Thymus (tissue), 11 donors: ENCODE results near the gene NUDT7. TPM values are rescaled to one million over a fixed set of nuclear protein-coding genes. Genes with fewer than 3 reads are reported as not detected.

ENCODE experiments used
- DNase-seq, 9 donors: peaks; one replicate each; pipeline ENCODE4 v3.0.0-alpha.2; 2013; ENCODE audit warnings: low spot score in 9 of 9, low read depth in 6 of 9, missing footprints in 1 of 9
- H3K27ac ChIP-seq, 2 donors: one replicate each; pipeline ENCODE4 v1.5.1; 2013; ENCODE audit warnings: control low read depth in 1 of 2, low read depth in 1 of 2, low read length in 1 of 2, mild to moderate bottlenecking in 1 of 2, moderate library complexity in 1 of 2
- H3K27me3 ChIP-seq, 2 donors: one replicate each; pipeline ENCODE4 v1.5.1; 2013; ENCODE audit warnings: low read length in 1 of 2; ENCODE audit not compliant: control insufficient read depth in 2 of 2, insufficient read depth in 1 of 2
- H3K36me3 ChIP-seq, 2 donors: one replicate each; pipeline ENCODE4 v1.5.1; 2013; ENCODE audit warnings: low read length in 1 of 2, mild to moderate bottlenecking in 1 of 2, moderate library complexity in 1 of 2; ENCODE audit not compliant: control insufficient read depth in 2 of 2, insufficient read depth in 2 of 2
- H3K4me1 ChIP-seq, 2 donors: one replicate each; pipeline ENCODE4 v1.5.1; 2013; ENCODE audit warnings: low read length in 2 of 2; ENCODE audit not compliant: control insufficient read depth in 2 of 2, insufficient read depth in 2 of 2
- H3K4me3 ChIP-seq, 2 donors: one replicate each; pipeline ENCODE4 v1.5.1; 2013; ENCODE audit warnings: low read length in 2 of 2, control low read depth in 1 of 2, mild to moderate bottlenecking in 1 of 2
- H3K9me3 ChIP-seq, 2 donors: one replicate each; pipeline ENCODE4 v1.5.1; 2013; ENCODE audit warnings: low read length in 1 of 2, mild to moderate bottlenecking in 1 of 2; ENCODE audit not compliant: control insufficient read depth in 2 of 2, insufficient read depth in 1 of 2
- WGBS: extraction: QIAGEN DNeasy Blood & Tissue Kit; methylation state at CpG from one replicate; pipeline ENCODE4 v1.1.7; 2013; 5-methylcytosine and 5-hydroxymethylcytosine counted together
- polyA plus RNA-seq: library from polyadenylated mRNA; stranded (reverse); fragments of 200-250 nt; gene quantifications from one replicate; pipeline ENCODE4 v1.2.3, GENCODE V29; 2013
- total RNA-seq: library from RNA; stranded (reverse); fragments of 120-200 nt; gene quantifications from one replicate; pipeline ENCODE4 v1.2.4, GENCODE V29; 2013
- donor health status: healthy.

The NUDT7 gene
- total and polyA plus RNA-seq, 2 donors = 7.9 to 20.5 TPM

DNA sequence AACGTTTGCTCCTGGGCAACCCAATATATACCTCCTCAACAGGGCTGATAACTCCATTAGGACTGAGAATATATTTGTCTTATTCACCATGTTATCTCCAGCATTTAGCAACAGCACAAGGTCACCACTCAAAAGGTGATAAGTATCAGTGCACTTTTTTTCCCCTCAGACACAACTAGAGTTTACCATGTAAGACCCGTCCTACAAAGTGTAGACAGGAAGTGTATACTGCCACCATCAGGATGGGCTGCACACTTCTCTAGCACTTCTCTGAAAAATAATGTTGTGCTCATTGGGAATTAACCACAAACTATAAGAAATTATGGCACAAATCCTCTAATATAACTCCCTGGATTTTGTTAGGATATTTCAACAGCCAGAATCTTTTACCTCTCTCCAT lies 60.4 kb downstream of the NUDT7 start:
- WGBS = 45% methylated on average over 2 of the region's 2 CpGs

DNA sequence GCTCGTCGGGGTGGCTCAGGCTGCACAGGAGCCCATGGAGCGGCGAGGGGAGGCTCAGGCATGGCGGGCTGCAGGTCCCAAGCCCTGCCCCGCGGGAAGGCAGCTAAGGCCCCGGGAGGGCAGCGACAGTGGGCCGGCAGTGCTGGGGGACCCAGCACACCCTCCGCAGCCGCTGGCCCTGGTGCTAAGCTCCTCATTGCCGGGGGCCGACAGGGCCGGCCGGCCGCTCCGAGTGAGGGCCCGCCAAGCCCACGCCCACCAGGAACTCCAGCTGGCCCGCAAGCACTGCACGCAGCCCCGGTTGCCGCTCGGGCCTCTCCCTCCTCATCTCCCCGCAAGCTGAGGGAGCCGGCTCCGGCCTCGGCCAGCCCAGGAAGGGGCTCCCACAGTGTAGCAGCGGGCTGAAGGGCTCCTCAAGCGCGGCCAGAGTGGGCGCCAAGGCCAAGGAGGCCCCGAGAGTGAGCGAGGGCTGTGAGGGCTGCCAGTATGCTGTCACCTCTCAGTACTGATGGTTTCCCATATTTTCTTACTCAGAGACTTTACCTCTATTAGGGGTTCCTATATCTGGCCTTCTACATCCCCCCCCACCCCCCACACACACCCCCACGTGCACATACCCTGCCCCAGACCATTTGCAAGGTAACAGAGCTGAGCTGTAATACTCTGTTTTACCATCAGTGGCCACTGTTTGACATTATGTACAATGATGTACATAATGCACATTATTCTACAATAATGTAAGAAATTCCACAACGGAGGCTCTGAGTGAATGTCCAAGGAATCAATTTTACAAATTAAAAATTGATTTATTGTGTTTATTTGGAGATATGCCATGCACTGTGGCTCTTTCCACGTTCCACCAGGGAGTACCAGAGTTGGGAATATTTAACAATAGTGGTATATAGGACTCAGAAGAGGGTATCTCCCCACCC lies 62.4 kb downstream of the NUDT7 start:
- DNase-seq = no peak
- 93% methylated on average over 38 of the region's 38 CpGs for WGBS
- no peaks in the 10 kb centered on the region for H3K36me3 ChIP-seq
- H3K27me3 ChIP-seq = peaks cover 29 to 31% of the 10 kb centered on the region in 2 donors
- no peaks in the 10 kb centered on the region for H3K4me1 ChIP-seq
- no peaks in the 10 kb centered on the region for H3K9me3 ChIP-seq
- no peak overlapping the region for H3K4me3 ChIP-seq
- H3K27ac ChIP-seq = no peak overlapping the region

More for the DNA sequence above, 60.4 kb downstream of the NUDT7 start:
- Histone ChIP-seq H3K27me3 (peaks cover 9 to 11% of the 10 kb centered on the region in 2 donors), H3K9me3 (no peaks in the 10 kb centered on the region), H3K27ac (no peak overlapping the region), H3K4me3 (no peak overlapping the region), H3K4me1 (no peaks in the 10 kb centered on the region), H3K36me3 (no peaks in the 10 kb centered on the region)
- no peak for DNase-seq

DNA sequence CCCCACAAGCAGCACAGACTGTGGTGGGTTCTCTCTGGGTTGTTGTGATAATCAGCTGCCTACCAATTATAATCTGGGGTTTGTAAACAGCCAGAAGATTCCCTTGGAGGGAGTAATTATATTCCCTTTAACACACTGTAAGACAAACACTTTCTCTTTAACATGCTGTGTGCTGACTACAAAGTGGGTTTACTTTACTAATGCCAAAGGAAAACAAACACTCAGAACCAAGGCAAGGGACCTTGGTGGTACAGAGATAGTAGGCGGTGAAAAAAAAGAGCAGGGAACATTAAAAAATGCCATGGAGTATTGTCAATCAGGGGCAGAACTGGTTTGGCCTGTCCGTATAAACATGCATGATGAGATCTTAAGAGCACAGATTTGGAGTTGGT lies 63.1 kb downstream of the NUDT7 start:
- 70% methylated on average over 2 of the region's 2 CpGs for WGBS
- no peak overlapping the region for H3K4me3 ChIP-seq

DNA sequence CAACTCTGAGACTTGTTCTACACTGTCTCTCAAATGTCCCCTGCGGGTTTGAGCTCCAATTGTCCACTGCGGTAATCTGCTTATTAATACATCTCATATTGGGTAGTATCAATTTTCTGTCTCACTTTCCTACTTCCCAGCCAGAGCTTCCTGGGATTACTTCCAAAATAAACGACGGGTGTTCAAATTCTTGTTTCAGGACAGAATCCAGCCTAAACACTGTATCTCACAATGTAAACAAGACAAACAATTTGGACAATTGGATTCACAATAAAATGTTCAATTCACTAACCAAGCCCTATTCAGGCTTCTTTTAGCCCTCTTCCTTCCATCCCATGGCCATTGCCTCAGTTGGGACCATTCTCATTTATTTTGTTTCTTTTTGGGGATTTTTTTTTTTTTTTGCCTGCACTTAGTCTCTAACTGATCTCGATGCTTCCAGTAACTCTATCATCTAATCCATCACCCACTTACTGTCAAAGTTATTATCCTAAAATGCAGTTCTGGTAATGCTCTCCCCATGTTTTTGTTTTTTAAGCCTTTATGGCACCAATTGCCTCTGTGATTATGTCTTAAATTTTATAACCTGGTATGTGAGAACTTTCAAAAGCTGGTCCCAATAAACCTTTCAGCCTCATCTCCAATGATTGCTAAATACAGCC lies 64.0 kb downstream of the NUDT7 start:
- no peak overlapping the region for H3K27ac ChIP-seq
- 88% methylated on average over 5 of the region's 5 CpGs for WGBS
- H3K27me3 ChIP-seq = peaks cover 39 to 40% of the 10 kb centered on the region in 2 donors
- no peaks in the 10 kb centered on the region for H3K9me3 ChIP-seq
- no peak overlapping the region for H3K4me3 ChIP-seq
- DNase-seq = no peak
- no peaks in the 10 kb centered on the region for H3K4me1 ChIP-seq
- H3K36me3 ChIP-seq = no peaks in the 10 kb centered on the region

More for the DNA sequence above, 63.1 kb downstream of the NUDT7 start:
- Histone ChIP-seq H3K9me3 (no peaks in the 10 kb centered on the region), H3K4me1 (no peaks in the 10 kb centered on the region), H3K36me3 (no peaks in the 10 kb centered on the region), H3K27ac (no peak overlapping the region), H3K27me3 (peaks cover 35 to 36% of the 10 kb centered on the region in 2 donors)
- DNase-seq = no peak

DNA sequence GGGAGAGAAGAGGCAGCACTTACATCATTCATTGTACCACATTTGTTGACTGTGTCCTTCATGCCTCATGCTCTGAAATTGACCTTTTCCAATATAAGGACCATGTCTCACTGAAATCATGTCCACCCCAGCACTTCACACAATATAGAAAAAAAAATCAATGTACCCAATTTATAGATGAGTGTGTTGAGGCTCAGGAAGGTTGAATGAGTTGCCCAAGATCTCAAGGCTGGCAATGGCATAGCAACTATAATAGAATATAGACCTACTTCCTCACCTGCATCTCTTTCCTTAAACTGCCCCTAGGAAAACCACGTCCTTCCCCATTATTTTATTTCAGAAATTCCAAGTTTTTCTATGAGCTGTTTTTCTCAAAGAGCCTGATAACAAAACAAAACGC lies 65.1 kb downstream of the NUDT7 start:
- no peaks in the 10 kb centered on the region for H3K4me1 ChIP-seq
- WGBS = 47% methylated on average over 2 of the region's 2 CpGs
- no peak overlapping the region for H3K27ac ChIP-seq
- H3K4me3 ChIP-seq = no peak overlapping the region
- H3K36me3 ChIP-seq = no peaks in the 10 kb centered on the region
- peaks cover 41 to 42% of the 10 kb centered on the region in 2 donors for H3K27me3 ChIP-seq
- no peak for DNase-seq
- H3K9me3 ChIP-seq = no peaks in the 10 kb centered on the region

DNA sequence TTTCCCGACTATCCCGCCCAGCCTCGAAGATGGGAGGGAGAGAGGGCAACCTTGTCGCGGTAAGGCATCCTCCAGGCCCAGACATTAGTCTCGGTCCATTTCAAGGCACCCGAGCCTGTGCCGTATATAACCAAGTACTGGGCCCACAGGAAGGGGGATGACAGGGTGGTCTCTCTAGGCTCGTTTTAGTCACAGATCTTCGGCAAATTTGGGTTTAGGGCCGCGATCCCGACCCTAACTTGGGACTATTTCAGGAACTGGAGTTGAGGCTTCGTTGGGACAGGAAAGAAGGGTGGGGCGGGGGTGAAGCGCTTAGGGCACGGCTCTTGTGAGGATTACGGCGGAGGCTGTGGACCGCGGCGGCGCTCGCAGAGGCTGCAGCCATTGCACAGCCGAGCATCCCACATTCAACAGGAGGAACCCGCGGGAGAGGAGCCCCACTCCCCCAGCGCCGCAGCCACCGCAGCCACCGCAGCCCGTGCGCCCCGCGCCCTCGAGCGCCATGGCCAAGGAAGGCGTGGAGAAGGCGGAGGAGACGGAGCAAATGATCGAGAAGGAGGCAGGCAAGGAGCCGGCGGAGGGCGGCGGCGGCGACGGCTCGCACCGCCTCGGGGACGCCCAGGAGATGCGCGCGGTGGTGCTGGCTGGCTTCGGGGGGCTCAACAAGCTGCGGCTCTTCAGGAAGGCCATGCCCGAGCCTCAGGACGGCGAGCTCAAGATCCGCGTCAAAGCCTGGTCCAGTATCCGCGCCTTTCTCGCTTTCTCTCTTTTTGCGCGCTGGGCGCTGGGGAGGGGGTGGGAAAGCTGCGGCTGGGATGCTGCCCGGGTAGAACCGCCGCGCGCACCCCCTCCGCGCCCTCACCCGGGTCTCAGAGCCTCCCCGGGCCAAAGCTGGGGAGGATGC lies 66.1 kb downstream of the NUDT7 start, which contains the start of gene VAT1L:
Gene VAT1L, plus strand, starts transcription at position 384 of the 904 bp plus-strand sequence. Its CDS starts 119 bp downstream, at position 503.
- Histone ChIP-seq H3K4me3 (no peak within 1 kb of the TSS), H3K36me3 (no peaks in the 10 kb centered on the region), H3K27ac (no peak within 1 kb of the TSS), H3K4me1 (no peaks in the 10 kb centered on the region), H3K9me3 (no peaks in the 10 kb centered on the region), H3K27me3 (peaks cover 41 to 42% of the 10 kb centered on the region in 2 donors)
- no peak for DNase-seq
- WGBS = 2% methylated on average over 78 of the region's 78 CpGs

DNA sequence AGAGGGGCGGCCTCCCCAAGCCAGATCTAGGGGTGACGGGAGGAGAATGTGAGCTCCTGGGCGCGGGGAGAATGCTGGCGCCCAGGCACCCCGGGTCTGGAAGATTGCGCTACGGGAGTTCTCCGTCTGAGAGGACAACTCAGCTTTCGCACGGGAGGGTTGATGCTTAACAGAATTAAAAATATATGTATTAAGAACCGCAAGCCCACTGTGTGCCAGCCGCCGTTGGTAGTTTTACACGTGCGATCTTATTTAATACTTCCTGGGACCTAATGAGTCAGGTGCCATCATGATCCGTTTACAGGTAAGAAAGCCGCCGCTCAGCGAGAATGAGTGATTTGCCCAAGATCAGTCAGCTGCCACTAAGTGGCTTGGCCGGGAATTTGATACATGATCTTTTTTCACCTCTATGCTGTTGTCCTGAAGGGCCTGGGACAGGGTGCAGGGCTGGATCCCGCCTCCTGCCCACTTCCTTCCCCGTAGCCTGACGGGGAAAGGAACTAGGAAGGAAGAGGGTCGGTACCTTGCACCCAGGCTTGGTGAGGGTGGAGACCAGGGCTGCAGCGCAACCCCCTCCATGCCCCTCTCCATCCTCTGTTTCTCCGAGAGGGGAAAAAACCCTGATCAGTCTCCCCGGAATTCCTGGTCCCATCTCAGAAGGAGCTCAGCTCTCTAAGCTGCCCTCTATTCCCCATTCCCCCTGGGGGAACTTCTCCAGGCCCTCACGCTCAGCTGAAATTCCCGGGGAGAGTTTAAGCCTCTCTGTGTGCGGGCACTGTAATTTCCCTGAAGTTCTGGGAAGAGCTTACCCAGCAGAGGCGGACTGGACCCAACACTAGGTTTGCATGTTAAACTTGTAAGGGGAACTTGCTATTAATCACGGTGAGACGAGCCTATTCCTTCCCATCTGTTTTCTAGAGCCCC lies 67.0 kb downstream of the NUDT7 start:
- Histone ChIP-seq H3K36me3 (no peaks in the 10 kb centered on the region), H3K4me1 (no peaks in the 10 kb centered on the region), H3K27me3 (peaks cover 41 to 42% of the 10 kb centered on the region in 2 donors), H3K9me3 (no peaks in the 10 kb centered on the region), H3K27ac (no peak overlapping the region), H3K4me3 (no peak overlapping the region)
- WGBS = 7% methylated on average over 34 of the region's 34 CpGs
- no peak for DNase-seq

DNA sequence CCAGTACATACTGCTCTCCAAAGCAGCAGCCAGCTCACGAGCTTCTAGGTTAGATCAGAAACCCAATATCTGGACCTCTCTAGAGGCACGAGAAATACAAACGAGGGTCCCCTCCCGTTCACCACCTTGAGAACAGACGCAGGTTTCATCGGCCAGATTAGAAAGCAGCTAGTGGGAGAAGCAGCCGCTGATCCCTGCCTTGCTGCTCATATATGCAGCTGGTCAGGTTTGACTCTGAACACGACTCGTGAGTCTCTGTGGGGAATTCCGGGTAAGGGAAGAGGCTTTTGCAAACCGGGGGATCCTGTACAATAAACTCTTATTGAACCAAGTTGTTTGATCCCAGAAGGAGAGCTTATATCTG lies 67.7 kb downstream of the NUDT7 start:
- Histone ChIP-seq H3K9me3 (no peaks in the 10 kb centered on the region), H3K27ac (no peak overlapping the region), H3K4me3 (no peak overlapping the region), H3K4me1 (no peaks in the 10 kb centered on the region), H3K27me3 (peaks cover 41 to 42% of the 10 kb centered on the region in 2 donors), H3K36me3 (no peaks in the 10 kb centered on the region)
- no peak for DNase-seq
- WGBS = 12% methylated on average over 11 of the region's 11 CpGs
